Stimulated activated CD8-positive, alpha-beta memory T cell treated with anti-CD3 and anti-CD28 coated beads, Interleukin-4, amount 100 ng/mL, for 24 hours (primary cell): Measurements from ENCODE around the gene NANOS1.
A peak's percentile ranks its signal among the peaks of the same experiment; 100 is the strongest.
"Not testable (repeated sequence)": the region's sequence is repeated elsewhere in the genome, so short reads cannot be mapped to it uniquely, and the experiment has no call there.

Experiments
- DNase-seq: peaks from one replicate; pipeline ENCODE4 v3.0.0-alpha.2; 2020; ENCODE audit warnings: low read depth

Gene NANOS1

GRCh38 chr10:119007211-119007574, 22.3 kb upstream of the NANOS1 start:
- DNase-seq: no peak

GRCh38 chr10:119020627-119020946, 8.9 kb upstream of the NANOS1 start:
- DNase-seq: peak; percentile 26

GRCh38 chr10:119022846-119023552, 6.5 kb upstream of the NANOS1 start:
- no peak for DNase-seq

GRCh38 chr10:119023553-119023868, 6.0 kb upstream of the NANOS1 start:
- no peak for DNase-seq

- DNase-seq: no peak
Measured at GRCh38 chr10:119024882-119025281, 4.6 kb upstream of the NANOS1 start.

GRCh38 chr10:119025336-119025735, 4.2 kb upstream of the NANOS1 start:
- DNase-seq: no peak

GRCh38 chr10:119025776-119026175, 3.7 kb upstream of the NANOS1 start:
- no peak for DNase-seq

- DNase-seq: no peak
Measured at GRCh38 chr10:119026301-119027110, 3.0 kb upstream of the NANOS1 start.

- not testable (repeated sequence) for DNase-seq
Measured at GRCh38 chr10:119028445-119028899, 1.0 kb upstream of the NANOS1 start.

- DNase-seq: peak; percentile 70
Measured at GRCh38 chr10:119028900-119029612, 458 bp upstream of the NANOS1 start.

GRCh38 chr10:119030421-119031250, 1.1 kb downstream of the NANOS1 start:
- DNase-seq: peak; percentile 21

GRCh38 chr10:119031496-119032059, 2.1 kb downstream of the NANOS1 start:
- no peak for DNase-seq

GRCh38 chr10:119039161-119039560, 9.6 kb downstream of the NANOS1 start:
- DNase-seq: no peak

GRCh38 chr10:119041326-119041725, 11.8 kb downstream of the NANOS1 start:
- no peak for DNase-seq

GRCh38 chr10:119042169-119042568, 12.7 kb downstream of the NANOS1 start:
- no peak for DNase-seq

- no peak for DNase-seq
Measured at GRCh38 chr10:119045561-119045960, 16.0 kb downstream of the NANOS1 start.

- no peak for DNase-seq
Measured at GRCh38 chr10:119049361-119049760, 19.8 kb downstream of the NANOS1 start.

GRCh38 chr10:119049777-119050176, 20.3 kb downstream of the NANOS1 start:
- no peak for DNase-seq

GRCh38 chr10:119051775-119052174, 22.3 kb downstream of the NANOS1 start:
- no peak for DNase-seq

- no peak for DNase-seq
Measured at GRCh38 chr10:119055472-119055871, 26.0 kb downstream of the NANOS1 start.

GRCh38 chr10:119058010-119058409, 28.5 kb downstream of the NANOS1 start:
- DNase-seq: no peak

GRCh38 chr10:119059557-119059956, 30.0 kb downstream of the NANOS1 start:
- DNase-seq: no peak
